HT-29 (cell line): ENCODE measurements around the gene TEKT4. TPM values are rescaled to one million over a fixed set of nuclear protein-coding genes. Genes with fewer than 3 reads are reported as not detected.
"Not testable (repeated sequence)": the region's sequence is repeated elsewhere in the genome, so short reads cannot be mapped to it uniquely, and the experiment has no call there.

Experiments used
- DNase-seq: peaks from one replicate; pipeline ENCODE4 v3.0.0-alpha.2; 2015; ENCODE audit warnings: low spot score
- small RNA-seq: library from RNA; depleted of rRNA; stranded (forward); fragments of <200 nt; gene quantifications from one replicate; pipeline ENCODE3, GENCODE V24; 2014
- total RNA-seq: library from RNA; depleted of rRNA; stranded (reverse); fragments of >200 nt; shearing (Covaris generic); gene quantifications from 2 replicates; pipeline ENCODE4 v1.2.3, GENCODE V29; 2014; rRNA removed

TEKT4 gene
- total RNA-seq, 1 experiment from 2014 or later: not detected

GRCh38 chr2:94875820-94876522 is 4.7 kb downstream of the TEKT4 start:
- no peak for DNase-seq

- no peak for DNase-seq
These were observed 5.3 kb downstream of the TEKT4 start for GRCh38 chr2:94876523-94876863.

- DNase-seq: no peak
These were observed 5.9 kb downstream of the TEKT4 start for GRCh38 chr2:94877129-94877528.

- DNase-seq: not testable (repeated sequence)
These were observed 7.3 kb downstream of the TEKT4 start for GRCh38 chr2:94878575-94878974.

- DNase-seq: no peak
These were observed 8.2 kb downstream of the TEKT4 start for GRCh38 chr2:94879314-94879981.

GRCh38 chr2:94879982-94880377 is 8.8 kb downstream of the TEKT4 start:
- no peak for DNase-seq

GRCh38 chr2:94880507-94880906 is 9.3 kb downstream of the TEKT4 start:
- DNase-seq: no peak

GRCh38 chr2:94881070-94881469 is 9.8 kb downstream of the TEKT4 start:
- DNase-seq: no peak

- DNase-seq: no peak
These were observed 19.0 kb downstream of the TEKT4 start for GRCh38 chr2:94890234-94890633.

- DNase-seq: not testable (repeated sequence)
These were observed 24.0 kb downstream of the TEKT4 start for GRCh38 chr2:94895273-94895672.

- not testable (repeated sequence) for DNase-seq
These were observed 35.7 kb downstream of the TEKT4 start for GRCh38 chr2:94906976-94907375.

GRCh38 chr2:94923196-94923595 is 52.0 kb downstream of the TEKT4 start:
- DNase-seq: no peak

- DNase-seq: not testable (repeated sequence)
These were observed 53.8 kb downstream of the TEKT4 start for GRCh38 chr2:94924999-94925398.

Small RNAs within 50 kb of the gene (small RNA-seq; reads per million reads assigned to genes)
- not detected for gene RNU6-1320P

Other genes starting within 250 kb of the TEKT4 start
- gene MAL, start 154.3 kb downstream of the TEKT4 start, total RNA-seq: not detected in 2 replicates